Endodermal cell (in vitro differentiated cells): ENCODE measurements around the gene ST8SIA2. TPM values are rescaled to one million over a fixed set of nuclear protein-coding genes. Genes with fewer than 3 reads are reported as not detected.
A peak's percentile ranks its signal among the peaks of the same experiment; 100 is the strongest.
"Not testable (repeated sequence)": the region's sequence is repeated elsewhere in the genome, so short reads cannot be mapped to it uniquely, and the experiment has no call there.

Experiments used
- DNase-seq: peaks from one replicate; pipeline ENCODE4 v3.0.0-alpha.2; 2017
- H3K27ac ChIP-seq: 2 replicates; pipeline ENCODE4 v1.5.1; 2013; ENCODE audit warnings: mild to moderate bottlenecking, low read depth, low read length, moderate library complexity
- H3K27me3 ChIP-seq: 2 replicates; pipeline ENCODE4 v1.6.1; 2013; ENCODE audit warnings: mild to moderate bottlenecking, low read length, moderate library complexity; ENCODE audit not compliant: insufficient read depth, control insufficient read depth, poor library complexity, severe bottlenecking
- H3K36me3 ChIP-seq: 2 replicates; pipeline ENCODE4 v1.7.0; 2013; ENCODE audit warnings: mild to moderate bottlenecking, low read length, moderate library complexity; ENCODE audit not compliant: control insufficient read depth, insufficient read depth
- H3K4me1 ChIP-seq: one replicate; pipeline ENCODE4 v1.7.0; 2013; ENCODE audit warnings: low read length; ENCODE audit not compliant: control insufficient read depth, insufficient read depth
- H3K4me3 ChIP-seq: 2 replicates; pipeline ENCODE4 v1.5.1; 2013; ENCODE audit warnings: mild to moderate bottlenecking, low read length, moderate library complexity
- H3K9ac ChIP-seq: 2 replicates; pipeline ENCODE4 v1.6.1; 2013; ENCODE audit warnings: mild to moderate bottlenecking, low read length, moderate library complexity; ENCODE audit not compliant: poor library complexity, severe bottlenecking; ENCODE audit errors: extremely low read depth
- H3K9me3 ChIP-seq: 2 replicates; pipeline ENCODE4 v1.6.1; 2013; ENCODE audit warnings: mild to moderate bottlenecking, low read length, moderate library complexity; ENCODE audit not compliant: control insufficient read depth
- H3K27ac Mint-ChIP-seq: 2 replicates; pipeline ENCODE4 v1.8.0; 2020; ENCODE audit warnings: mixed read lengths
- H3K27me3 Mint-ChIP-seq: 2 replicates; pipeline ENCODE4 v1.8.0; 2021; ENCODE audit warnings: mild to moderate bottlenecking, mixed read lengths; ENCODE audit not compliant: insufficient read depth
- H3K36me3 Mint-ChIP-seq: 2 replicates; pipeline ENCODE4 v1.8.0; 2020; ENCODE audit warnings: low read depth, mixed read lengths
- H3K4me1 Mint-ChIP-seq: 2 replicates; pipeline ENCODE4 v1.8.0; 2020; ENCODE audit warnings: mixed read lengths
- H3K4me3 Mint-ChIP-seq: 2 replicates; pipeline ENCODE4 v1.8.0; 2020; ENCODE audit warnings: mild to moderate bottlenecking, moderate library complexity, mixed read lengths
- H3K9me3 Mint-ChIP-seq: 2 replicates; pipeline ENCODE4 v1.8.0; 2020; ENCODE audit warnings: mild to moderate bottlenecking, mixed read lengths
- WGBS, 2 experiments: methylation state at CpG; one replicate each; pipeline versions ENCODE4 v1.1.5 to v1.1.7; 2013; ENCODE audit warnings: missing lambda C conversion rate in 2 of 2, mixed read lengths in 1 of 2; ENCODE audit not compliant: insufficient coverage in 1 of 2, insufficient read length in 1 of 2; 5-methylcytosine and 5-hydroxymethylcytosine counted together
- total RNA-seq, 2 donors: library from RNA; stranded (reverse); fragmentation: NEBNext Ultra II Directional in 1 of 2; extraction: Animal tissue kit (Norgen Biotek cat#: 25700) in 1 of 2; gene quantifications; 2 replicates in 1 of 2; 3 replicates in 1 of 2; pipeline ENCODE4 v1.2.1, GENCODE V29; 2021
- TF ChIP-seq, protein P1 (sequence below): fragments of 200-600 bp; sonication (generic); conservative IDR thresholded peaks from 2 replicates; pipeline ENCODE4 v1.5.0; 2021; ENCODE audit warnings: antibody characterized with exemption, mild to moderate bottlenecking

ST8SIA2 gene
- total RNA-seq, 2 donors from 2014 or later, result 8.1 to 8.9 TPM

DNA sequence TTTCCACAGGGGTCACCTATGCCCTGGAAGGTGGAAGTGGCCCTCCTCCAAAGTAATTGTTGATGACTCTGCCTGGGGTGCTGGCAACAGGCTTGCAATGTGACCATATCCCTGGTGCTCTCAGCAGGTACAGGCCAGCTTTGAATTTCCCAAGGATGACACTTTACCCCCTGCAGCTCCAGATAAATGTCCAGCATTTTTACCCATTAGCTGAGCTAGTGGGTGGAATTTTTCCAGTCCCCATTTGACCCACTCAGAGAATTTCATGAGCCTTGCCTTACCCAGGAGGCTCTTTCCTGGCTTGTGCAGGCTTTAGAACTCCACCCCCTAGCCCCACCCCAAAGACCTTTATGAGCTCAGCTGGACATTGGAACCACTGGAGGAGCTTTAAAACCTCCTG lies 77.6 kb downstream of the ST8SIA2 start:
- Histone ChIP-seq H3K27me3 (no peaks in the 10 kb centered on the region), H3K27ac (no peak overlapping the region), H3K9ac (no peak overlapping the region), H3K9me3 (no peaks in the 10 kb centered on the region), H3K36me3 (no peaks in the 10 kb centered on the region), H3K4me1 (no peaks in the 10 kb centered on the region), H3K4me3 (no peak overlapping the region)
- H3K9me3 Mint-ChIP-seq, result no peaks in the 10 kb centered on the region
- DNase-seq, result no peak
- H3K27me3 Mint-ChIP-seq, result peaks cover 4% of the 10 kb centered on the region
- H3K4me1 Mint-ChIP-seq, result peaks cover 19% of the 10 kb centered on the region
- H3K27ac Mint-ChIP-seq, result no peak overlapping the region
- TF ChIP-seq, protein P1, sequence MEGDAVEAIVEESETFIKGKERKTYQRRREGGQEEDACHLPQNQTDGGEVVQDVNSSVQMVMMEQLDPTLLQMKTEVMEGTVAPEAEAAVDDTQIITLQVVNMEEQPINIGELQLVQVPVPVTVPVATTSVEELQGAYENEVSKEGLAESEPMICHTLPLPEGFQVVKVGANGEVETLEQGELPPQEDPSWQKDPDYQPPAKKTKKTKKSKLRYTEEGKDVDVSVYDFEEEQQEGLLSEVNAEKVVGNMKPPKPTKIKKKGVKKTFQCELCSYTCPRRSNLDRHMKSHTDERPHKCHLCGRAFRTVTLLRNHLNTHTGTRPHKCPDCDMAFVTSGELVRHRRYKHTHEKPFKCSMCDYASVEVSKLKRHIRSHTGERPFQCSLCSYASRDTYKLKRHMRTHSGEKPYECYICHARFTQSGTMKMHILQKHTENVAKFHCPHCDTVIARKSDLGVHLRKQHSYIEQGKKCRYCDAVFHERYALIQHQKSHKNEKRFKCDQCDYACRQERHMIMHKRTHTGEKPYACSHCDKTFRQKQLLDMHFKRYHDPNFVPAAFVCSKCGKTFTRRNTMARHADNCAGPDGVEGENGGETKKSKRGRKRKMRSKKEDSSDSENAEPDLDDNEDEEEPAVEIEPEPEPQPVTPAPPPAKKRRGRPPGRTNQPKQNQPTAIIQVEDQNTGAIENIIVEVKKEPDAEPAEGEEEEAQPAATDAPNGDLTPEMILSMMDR, result no peak
- no peaks in the 10 kb centered on the region for H3K36me3 Mint-ChIP-seq
- no peak overlapping the region for H3K4me3 Mint-ChIP-seq

DNA sequence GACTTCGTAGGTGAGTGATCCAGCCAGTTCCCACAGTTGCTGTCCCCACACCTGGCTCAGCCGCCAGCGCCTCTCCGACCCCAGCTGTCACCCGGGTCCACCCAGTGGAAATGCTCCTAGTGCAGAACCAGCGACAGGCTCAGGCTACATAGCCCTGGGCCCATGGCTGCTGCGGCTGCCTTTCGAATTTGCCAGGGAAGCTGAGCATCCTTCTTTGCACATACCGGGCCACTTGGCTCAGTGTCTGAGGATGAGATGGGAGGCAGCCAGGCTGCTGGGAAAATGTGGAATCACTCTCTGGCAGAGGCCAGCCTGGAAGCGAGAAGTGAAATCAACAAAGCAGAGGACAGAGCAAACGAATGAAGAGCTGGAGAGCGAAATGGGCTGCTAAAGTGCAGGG lies 80.1 kb downstream of the ST8SIA2 start:
- peak; percentile 46 for DNase-seq
- Histone ChIP-seq H3K4me3 (no peak overlapping the region), H3K9me3 (no peaks in the 10 kb centered on the region), H3K36me3 (no peaks in the 10 kb centered on the region), H3K4me1 (no peaks in the 10 kb centered on the region), H3K27ac (no peak overlapping the region), H3K27me3 (no peaks in the 10 kb centered on the region), H3K9ac (no peak overlapping the region)
- Mint-ChIP-seq H3K27ac (no peak overlapping the region), H3K27me3 (peaks cover 6% of the 10 kb centered on the region), H3K4me3 (no peak overlapping the region), H3K36me3 (no peaks in the 10 kb centered on the region), H3K9me3 (no peaks in the 10 kb centered on the region), H3K4me1 (peaks cover 13% of the 10 kb centered on the region)
- TF ChIP-seq, protein P1, result no peak
- 90 to 93% methylated on average over 8 to 12 of the region's 12 CpGs for WGBS, 2 experiments

DNA sequence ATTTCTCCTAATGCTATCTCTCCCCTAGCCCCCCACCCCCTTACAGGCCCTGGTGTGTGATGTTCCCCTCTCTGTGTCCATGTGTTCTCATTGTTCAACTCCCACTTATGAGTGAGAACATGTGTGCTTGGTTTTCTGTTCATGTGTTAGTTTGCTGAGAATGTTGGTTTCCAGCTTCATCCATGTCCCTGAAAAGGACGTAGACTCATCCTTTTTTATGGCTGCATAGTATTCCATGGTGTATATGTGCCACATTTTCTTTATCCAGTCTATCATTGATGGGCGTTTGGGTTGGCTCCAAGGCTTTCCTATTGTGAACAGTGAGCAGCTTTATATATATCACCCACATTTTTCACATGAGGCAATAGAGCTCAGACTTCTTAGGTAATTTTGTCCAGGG lies 86.0 kb downstream of the ST8SIA2 start:
- not testable (repeated sequence) for H3K36me3 Mint-ChIP-seq, H3K9me3 ChIP-seq, DNase-seq, H3K27ac Mint-ChIP-seq, H3K4me1 Mint-ChIP-seq, H3K4me1 ChIP-seq, H3K27me3 Mint-ChIP-seq, H3K4me3 Mint-ChIP-seq, H3K9me3 Mint-ChIP-seq, H3K4me3 ChIP-seq, H3K27ac ChIP-seq, H3K9ac ChIP-seq, H3K27me3 ChIP-seq, H3K36me3 ChIP-seq
- 90 to 96% methylated on average over 2 of the region's 2 CpGs for WGBS, 2 experiments

DNA sequence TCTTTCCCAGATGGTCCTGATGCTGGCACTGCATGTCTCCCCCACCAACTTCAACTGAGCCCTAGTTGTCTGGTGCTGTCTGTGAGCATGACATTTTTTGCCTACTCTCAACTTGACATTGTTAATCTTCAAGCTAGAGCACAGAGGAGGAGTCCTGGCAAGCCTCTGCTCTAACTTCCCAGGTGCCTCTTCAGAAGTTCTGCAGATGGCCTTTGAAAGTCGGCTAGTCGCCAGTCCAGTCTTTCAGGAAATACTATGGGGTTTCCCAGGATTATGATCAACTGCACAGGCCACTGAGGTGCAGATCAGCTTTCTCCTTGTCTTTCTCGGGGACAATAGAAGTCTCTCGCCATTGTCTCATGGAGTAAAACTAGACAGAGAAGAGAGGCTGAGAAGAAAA lies 86.7 kb downstream of the ST8SIA2 start:
- Histone ChIP-seq H3K4me3 (no peak overlapping the region), H3K27me3 (no peaks in the 10 kb centered on the region), H3K9ac (no peak overlapping the region), H3K27ac (no peak overlapping the region), H3K4me1 (peaks cover 4% of the 10 kb centered on the region), H3K36me3 (no peaks in the 10 kb centered on the region), H3K9me3 (no peaks in the 10 kb centered on the region)
- DNase-seq, result peak; percentile 13
- Mint-ChIP-seq H3K27ac (no peak overlapping the region), H3K27me3 (peaks cover 6% of the 10 kb centered on the region), H3K36me3 (no peaks in the 10 kb centered on the region), H3K4me1 (no peaks in the 10 kb centered on the region), H3K9me3 (no peaks in the 10 kb centered on the region), H3K4me3 (no peak overlapping the region)
- TF ChIP-seq, protein P1, result no peak
- 89 to 91% methylated on average over 2 to 4 of the region's 4 CpGs for WGBS, 2 experiments
